Left hindlimb (tissue), 1 donor: ENCODE results near the gene PLXDC2.

Experiments used
- DNase-seq: peaks from one replicate; pipeline ENCODE4 v3.0.0-alpha.2; 2018

Gene PLXDC2

GRCh38 chr10:19915816-19916215 is 99.6 kb downstream of the PLXDC2 start:
- DNase-seq = no peak

GRCh38 chr10:19917751-19918478 is 101.7 kb downstream of the PLXDC2 start:
- DNase-seq = no peak

DNA sequence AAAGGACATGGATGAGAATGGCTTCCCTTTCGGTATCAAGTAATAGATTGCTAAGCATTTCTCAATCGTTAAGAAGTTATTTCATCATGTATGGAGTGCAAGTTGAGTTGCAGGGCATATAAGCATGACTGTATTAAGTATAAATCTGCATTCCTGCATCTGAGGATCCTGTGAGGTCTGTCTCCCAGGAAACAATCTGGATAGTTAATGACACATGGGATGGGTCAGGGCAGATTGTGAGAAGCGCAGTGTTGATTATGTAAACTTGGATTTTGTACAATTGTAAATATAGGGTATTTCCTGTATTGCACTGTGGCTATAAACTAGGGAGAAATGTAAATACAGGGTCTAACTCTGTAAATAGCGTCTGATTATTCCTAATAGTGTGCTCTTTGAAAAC is 102.6 kb downstream of the PLXDC2 start:
- DNase-seq = no peak

DNA sequence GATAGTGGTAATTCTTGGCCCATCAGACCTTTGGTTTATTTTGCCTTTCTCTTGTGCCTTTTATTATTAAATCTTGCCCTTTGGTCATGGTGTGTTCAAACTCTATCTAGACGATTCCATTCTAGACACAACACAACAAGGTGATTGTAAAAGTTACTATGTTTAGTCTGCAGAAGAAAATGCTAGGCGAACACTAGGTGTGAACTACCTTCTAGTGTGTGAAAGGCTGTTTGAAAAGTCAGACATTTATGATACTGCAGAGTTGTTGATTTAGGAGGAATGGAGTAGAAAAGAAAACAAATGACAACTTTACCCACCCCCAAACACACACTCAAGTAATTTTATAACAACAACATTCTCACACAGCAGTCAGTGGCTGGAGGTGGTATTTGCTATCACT is 103.4 kb downstream of the PLXDC2 start:
- no peak for DNase-seq

DNA sequence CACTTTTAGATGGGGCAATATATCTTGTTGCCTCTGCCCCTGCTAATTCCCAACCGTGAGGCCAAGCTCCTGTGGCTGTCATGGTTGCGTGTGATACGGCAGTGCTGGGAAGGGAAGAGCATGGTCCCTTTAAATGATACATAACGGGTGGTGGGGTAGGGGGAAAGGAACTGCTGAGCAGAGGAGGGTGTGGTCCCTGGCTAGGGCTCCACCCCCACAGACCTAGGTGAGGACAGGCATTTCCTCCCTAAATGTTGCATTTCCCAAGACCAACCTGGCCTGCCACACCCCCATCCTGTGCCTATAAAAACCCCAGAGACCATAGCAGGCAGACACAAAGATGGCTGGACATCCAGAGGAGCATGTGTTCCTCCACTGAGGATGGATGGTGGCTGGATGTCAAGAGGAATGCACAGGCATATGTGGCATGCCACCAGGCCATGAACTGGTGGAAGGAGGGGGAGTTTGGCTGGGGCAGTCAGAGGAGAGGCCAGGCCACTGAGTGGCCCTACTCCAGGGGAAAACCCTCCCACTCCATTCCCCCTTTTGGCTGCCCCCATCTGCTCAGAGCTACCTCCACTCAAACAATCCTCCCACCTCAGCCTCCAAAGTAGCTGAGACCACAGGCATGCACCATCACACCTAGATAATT is 104.0 kb downstream of the PLXDC2 start:
- DNase-seq = no peak

GRCh38 chr10:19921300-19922140 is 105.3 kb downstream of the PLXDC2 start:
- DNase-seq = no peak

GRCh38 chr10:19922236-19922963 is 106.2 kb downstream of the PLXDC2 start:
- no peak for DNase-seq

- no peak for DNase-seq
These were observed 108.8 kb downstream of the PLXDC2 start for GRCh38 chr10:19925064-19925463.

- DNase-seq = no peak
These were observed 112.7 kb downstream of the PLXDC2 start for GRCh38 chr10:19928936-19929335.

DNA sequence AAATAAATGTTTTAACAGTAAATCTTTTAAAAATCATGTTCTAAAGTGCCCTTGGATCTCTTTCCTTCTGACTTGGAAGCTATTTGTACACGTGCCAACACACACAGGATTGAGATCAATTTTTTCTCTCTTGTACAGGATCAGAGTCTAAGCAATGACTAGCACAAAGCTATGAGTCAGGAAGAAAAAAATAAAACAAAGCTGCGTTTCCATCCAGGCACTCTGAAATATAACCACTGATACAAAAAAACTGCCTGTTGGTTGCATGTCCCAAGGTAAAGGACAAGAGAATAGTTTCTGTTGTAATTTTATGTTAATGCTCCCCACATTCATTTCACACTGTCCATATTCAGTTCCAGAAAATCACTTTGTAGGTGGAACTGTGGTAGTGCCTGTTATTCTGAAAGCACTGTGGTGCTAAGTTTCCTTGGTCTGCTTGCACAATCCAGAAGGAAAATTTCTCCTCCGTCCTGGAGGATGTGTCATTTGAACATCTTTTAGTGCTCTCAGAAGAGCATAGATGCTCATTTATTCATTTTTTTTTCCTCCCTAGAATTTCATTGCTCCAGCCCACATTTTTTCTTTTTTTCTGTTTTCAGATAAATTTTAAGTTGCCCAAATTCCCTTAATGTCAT is 113.4 kb downstream of the PLXDC2 start:
- DNase-seq = no peak

GRCh38 chr10:19930936-19931893 is 115.0 kb downstream of the PLXDC2 start:
- DNase-seq = peak; percentile 83

DNA sequence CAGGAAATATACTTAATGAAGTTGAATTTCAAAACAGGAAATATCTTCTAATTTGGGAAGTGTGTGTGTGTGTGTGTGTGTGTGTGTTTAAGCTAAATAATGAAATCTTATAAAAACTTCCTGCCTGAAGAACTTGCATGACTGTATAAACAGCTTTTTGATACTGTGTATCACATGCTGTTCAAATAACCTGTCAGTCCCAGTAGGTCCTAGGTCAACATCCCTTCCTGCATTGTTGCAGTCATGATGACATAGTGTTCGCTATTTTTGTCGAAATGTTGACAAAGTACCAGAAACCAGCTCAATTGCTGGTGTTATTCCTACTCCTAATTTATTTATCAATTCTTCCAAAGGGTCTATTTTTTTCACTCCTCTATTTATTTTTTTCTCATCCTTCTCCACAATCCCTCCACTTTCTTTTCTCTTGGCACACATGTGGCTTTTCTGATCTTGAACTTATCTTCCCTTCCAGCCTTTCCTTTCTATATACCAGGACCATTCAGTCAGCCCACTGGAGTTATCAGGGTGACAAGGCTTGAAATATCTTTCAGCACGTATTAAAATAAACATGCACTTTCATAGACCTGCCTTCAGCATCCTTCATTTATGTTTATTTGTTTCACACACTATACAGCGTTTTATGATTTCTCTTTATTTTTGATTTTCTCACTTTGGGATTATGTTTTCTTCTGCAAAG is 115.8 kb downstream of the PLXDC2 start:
- no peak for DNase-seq

DNA sequence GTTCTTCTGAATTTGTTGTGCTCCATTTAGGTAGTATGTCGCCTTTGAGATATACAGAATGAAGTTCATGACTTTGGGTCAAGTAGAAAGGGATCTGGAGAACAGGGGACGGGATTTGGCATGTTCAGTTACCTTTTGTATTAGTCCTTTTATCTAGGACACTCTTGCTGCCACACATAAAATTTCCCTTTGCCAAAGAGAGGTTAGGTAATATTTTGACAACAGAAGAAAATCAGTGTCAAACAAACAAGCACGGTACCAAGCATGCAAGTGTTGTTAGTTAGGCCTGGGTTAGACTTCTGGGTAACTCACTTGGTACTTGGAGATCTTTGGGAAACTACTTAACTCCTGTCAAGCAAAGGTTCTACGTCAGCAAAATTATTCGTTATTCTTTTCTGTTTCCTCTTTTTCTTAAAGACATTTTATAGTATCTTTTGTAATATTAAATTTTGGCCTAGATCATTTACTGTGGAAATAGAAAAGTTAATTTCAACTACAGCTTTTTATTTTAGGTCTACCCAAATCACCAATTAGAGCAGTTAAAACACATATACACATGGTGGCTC is 116.7 kb downstream of the PLXDC2 start:
- DNase-seq = no peak

GRCh38 chr10:19933772-19934171 is 117.5 kb downstream of the PLXDC2 start:
- no peak for DNase-seq

GRCh38 chr10:19935176-19935575 is 118.9 kb downstream of the PLXDC2 start:
- peak; percentile 36 for DNase-seq

DNA sequence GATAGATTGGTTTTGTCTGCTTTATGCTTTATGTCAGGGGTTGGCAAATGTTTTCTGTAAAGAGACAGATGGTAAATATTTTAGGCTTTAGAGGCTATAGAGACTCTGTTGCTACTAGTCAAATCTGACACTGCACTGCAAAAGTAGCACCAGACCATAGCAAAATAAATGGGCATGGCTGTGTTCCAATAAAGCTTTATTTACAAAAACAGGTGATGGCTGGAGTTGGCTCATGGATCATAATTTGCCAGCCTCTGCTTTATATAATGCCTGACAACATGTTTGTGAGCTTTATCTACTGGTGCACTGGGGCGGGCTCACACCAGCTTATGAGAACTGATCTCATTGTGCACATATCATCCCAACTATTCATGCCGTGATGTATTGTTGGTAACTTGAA is 120.1 kb downstream of the PLXDC2 start:
- DNase-seq = no peak

DNA sequence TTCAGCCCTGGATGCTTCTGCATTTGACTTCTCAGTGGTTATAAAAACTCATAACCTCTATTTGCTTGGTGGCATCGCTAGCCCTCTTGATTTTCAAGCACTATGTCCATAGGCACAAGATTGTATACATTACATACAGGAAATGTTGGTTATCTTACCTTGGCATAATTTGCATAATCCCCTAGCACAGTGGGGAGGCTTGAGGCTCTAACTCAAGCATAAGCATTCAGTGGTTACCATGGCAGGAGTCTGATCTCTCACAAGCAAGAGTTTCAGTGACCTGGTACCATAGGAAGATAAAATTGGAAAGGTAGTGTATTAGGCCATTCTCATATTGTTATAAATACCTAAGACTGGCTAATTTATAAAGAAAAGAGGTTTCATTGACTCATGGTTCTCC is 121.8 kb downstream of the PLXDC2 start:
- DNase-seq = no peak

DNA sequence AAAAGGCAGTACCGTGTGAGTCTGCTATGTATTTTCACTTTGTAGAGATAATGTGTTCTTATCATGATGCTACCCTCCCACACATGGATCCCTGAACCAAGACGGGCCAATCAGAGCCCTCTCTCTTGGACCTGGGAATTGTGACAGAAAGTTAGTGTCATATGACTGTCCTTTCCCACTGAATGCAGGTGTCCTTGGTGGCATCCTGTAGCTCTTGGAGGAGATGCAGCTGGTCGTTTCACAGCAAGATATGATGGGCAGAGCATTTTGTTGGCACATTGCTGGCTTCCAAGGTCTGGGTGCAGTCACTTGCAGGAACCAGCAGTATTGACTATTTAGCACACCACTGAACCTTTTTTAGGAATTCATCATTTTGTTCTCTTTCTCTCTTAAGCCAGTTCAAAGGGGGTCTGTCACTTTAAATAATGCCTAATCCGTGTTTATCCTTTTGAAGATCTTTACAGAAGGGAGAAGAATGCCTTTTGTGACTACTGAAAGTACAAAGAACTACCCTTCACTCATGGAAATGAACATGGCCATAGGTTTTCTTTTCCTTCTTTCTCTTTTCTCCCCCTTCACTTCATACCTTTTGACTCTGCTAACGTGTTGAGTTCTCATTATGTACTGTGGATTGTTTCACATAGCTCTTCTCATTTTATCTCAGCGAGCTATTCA is 125.1 kb downstream of the PLXDC2 start:
- DNase-seq = no peak

- DNase-seq = peak; percentile 86
These were observed 128.9 kb downstream of the PLXDC2 start for GRCh38 chr10:19944911-19945663.
